IPS-NIHi7 (cell line): ENCODE measurements around the gene EIPR1.
"Not testable (repeated sequence)": the region's sequence is repeated elsewhere in the genome, so short reads cannot be mapped to it uniquely, and the experiment has no call there.

ENCODE experiments used
- DNase-seq: peaks from one replicate; pipeline ENCODE4 v3.0.0; 2012; ENCODE audit warnings: mixed read lengths; ENCODE audit errors: extremely low spot score

EIPR1 gene

DNA sequence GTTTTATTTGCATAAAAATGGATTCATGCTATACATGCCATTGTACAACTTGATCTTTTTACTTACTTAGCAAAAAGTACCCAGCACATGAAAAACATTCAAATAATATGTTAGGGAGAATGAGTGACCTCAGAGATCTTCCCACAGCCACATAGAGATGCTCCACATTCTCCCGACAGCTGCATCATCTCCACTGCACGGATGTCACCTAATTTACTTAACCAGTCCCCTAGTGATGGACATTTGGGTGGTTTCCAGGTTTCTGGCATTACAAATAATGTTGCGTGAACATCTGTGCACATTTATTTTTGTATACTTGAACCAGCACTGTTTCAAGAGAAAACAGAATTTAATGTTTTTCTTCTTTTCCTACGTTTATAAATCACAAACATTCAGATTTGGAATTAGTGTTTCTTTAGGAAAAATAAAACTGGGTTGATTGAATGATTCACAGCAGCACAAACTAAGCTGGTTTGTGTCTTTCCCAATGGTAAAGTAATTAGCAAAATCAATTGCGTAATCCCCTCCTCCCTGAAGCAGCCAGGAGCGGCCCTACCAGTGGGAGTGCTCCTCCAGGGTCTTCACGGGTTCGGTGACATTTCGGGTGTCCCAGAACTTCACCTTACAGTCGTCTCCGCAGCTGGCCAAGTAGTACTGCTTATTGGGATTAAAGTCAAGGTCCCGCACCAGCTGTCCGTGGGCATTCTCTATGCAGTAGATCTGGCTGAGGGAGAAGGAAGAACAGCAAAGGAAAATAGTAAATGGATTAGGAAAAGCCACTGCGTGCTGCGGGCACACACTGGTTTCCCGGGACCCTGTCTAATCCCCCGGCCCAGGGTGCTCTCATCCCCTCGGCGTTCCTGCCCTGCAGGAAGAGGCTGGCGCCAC is 183.9 kb downstream of the EIPR1 start:
- DNase-seq, result no peak

GRCh38 chr2:3192920-3193319 is 184.7 kb downstream of the EIPR1 start:
- DNase-seq, result no peak

GRCh38 chr2:3192281-3192818 is 185.3 kb downstream of the EIPR1 start:
- DNase-seq, result no peak

DNA sequence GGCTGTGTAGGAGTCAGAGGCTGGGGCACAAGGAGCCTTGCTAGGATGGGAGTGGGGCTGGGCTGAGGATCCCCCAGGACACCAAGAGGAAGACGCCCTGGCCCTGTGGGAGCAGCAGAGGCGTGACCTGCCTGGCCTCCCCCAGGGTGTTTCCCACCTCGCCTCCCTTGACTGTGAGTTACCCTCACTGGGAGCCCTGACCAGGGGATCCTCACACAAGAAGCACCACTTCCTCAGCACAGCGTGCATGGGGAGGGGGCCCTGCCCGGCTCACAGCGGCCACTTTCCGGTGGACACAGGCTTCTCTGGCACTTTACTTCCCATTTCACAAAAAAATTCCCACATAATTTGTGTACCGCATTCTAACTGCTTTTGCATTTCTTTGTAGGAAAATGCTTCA is 187.7 kb downstream of the EIPR1 start:
- DNase-seq, result no peak

DNA sequence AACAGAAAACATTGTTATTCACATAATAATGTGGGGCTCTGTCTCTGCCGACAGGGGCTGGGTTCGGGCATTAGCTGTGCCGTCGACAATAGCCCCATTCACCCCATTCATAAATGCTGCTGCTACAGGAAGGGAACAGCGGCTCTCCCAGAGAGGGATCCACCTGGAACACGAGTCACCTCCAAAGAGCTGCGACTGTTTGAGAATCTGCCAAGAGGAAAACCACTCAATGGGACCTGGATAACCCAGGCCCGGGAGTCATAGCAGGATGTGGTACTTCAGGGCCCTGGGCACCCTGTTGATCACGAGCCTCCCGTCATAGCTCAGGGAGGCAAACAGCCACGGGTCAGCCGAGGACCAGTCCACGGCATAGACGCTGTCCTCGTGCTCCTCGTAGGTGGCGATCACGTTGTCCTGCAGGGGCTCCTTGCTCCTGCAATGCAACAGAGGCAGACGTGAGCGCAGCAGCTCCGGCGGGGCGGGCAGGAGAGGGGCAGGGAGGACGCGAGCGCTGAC is 188.5 kb downstream of the EIPR1 start:
- DNase-seq, result no peak

- no peak for DNase-seq
Observed at GRCh38 chr2:3188405-3188946, 189.1 kb downstream of the EIPR1 start.

DNA sequence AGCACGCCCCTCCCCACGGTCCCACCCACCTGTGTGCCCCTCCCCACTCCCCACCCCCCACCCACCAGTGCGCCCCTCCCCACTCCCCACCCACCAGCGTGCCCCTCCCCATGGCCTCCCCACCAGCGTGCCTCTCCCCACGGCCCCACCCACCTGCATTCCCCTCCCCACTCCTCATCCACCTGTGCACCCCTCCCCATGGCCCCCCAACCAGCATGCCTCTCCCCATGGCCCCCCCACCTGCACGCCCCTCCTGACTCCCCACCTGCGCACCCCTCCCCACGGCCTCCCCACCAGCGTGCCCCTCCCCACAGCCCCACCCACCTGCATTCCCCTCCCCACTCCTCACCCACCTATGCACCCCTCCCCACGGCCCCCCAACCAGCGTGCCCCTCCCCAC is 190.2 kb downstream of the EIPR1 start:
- DNase-seq, result no peak

GRCh38 chr2:3186766-3187165 is 190.9 kb downstream of the EIPR1 start:
- no peak for DNase-seq

DNA sequence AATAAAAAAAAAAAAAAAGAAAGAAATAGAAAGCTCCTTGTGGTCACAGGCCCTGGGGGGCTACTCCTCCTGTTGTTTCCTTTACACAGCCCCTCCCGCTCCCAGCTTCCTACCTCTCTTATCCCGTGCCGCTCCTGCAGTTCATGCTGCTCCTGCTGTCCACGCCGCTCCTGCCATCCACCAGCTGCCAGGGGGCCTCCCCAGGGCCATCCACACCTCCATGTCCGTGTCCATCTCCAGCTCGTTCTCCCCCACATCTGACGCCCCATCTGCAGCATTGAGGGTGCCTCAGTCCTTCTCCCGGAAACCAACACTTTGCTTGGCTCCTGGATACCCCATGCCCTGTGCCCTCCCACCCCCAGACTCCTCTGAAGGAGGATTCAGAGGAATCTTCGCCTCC is 191.7 kb downstream of the EIPR1 start:
- DNase-seq, result no peak

DNA sequence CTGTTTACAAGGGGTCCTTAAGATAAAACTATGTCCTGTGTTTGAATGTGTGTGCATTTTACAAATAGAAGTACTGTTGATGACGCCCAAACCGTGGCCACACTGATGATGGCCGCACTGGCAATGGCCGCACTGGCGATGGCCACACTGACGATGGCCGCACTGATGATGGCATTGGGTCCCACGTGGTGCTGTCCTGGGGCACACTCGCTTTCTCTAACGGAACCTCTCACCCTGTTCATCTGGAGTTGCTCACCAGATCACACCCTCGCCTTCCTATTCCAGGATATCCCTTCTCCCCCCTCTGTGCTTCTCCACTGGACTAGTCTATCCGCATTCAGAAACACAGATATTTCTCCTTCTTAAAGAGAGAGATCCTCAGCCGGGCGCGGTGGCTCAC is 192.4 kb downstream of the EIPR1 start:
- no peak for DNase-seq

- DNase-seq, result no peak
Observed at GRCh38 chr2:3184167-3184566, 193.5 kb downstream of the EIPR1 start.

GRCh38 chr2:3183766-3184165 is 193.9 kb downstream of the EIPR1 start:
- DNase-seq, result no peak

GRCh38 chr2:3182848-3183247 is 194.8 kb downstream of the EIPR1 start:
- no peak for DNase-seq

DNA sequence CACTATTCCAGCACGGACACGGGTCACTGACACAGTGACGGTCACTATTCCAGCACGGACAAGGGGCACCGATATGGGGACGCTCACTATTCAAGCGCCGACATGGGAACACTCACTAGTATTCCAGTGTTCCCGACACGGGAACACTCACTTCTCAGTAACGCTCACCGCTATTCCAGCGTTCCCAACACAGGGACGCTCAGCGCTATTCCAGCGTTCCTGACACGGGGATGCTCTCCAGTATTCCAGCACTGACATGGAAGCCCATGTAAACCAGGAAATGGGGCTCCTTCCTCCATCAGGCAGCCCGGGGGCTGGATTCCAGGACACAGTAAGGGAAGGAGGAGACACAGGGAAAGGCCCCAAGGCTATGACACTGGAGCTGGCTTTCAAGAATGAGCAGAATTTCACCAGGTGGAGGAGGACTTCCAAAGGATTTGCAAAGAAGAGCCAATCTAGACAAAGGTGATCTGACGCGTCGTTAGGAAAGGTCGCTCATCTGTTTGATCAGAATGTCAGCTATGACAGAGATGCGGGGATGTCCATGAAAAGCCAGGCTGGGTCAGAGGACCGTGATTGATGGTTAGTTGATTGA is 196.1 kb downstream of the EIPR1 start:
- DNase-seq, result no peak

DNA sequence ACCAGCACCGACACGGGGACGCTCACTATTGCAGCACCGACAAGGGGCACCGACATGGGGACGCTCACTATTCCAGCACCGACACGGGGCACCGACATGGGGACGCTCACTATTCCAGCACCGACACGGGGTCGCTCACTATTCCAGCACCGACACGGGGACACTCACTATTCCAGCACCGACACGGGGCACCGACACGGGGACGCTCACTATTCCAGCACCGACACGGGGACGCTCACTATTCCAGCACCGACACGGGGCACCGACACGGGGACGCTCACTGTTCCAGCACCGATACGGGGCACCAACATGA is 196.8 kb downstream of the EIPR1 start:
- DNase-seq, result not testable (repeated sequence)

- DNase-seq, result no peak
Observed at GRCh38 chr2:3180082-3180908, 197.3 kb downstream of the EIPR1 start.

- no peak for DNase-seq
Observed at GRCh38 chr2:3179626-3180025, 198.0 kb downstream of the EIPR1 start.

- DNase-seq, result peak; percentile 75
Observed at GRCh38 chr2:3179208-3179607, 198.4 kb downstream of the EIPR1 start.

DNA sequence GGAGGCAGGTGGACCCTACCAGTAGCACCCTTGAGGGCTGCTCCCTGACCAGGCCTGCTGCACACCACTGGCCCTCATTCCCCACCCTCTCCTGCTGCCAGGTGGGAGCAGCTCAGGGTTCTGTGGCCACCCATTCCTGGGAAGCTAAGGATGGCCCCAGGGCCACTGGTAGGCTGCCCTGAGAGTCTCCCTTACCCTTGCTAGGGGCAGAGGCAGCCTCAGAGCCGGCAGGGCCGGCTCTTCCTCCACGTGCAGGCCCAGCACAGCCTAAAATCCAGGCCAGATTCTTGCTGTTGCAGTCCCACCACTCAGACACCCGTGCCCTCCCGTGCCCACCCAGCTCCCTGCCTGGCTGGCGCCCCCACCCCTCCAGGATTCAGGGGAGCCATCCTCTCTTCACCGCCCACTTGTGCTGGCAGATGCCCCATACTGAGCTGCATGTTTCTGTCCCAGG is 199.0 kb downstream of the EIPR1 start:
- DNase-seq, result no peak

- DNase-seq, result no peak
Observed at GRCh38 chr2:3177891-3178577, 199.6 kb downstream of the EIPR1 start.

DNA sequence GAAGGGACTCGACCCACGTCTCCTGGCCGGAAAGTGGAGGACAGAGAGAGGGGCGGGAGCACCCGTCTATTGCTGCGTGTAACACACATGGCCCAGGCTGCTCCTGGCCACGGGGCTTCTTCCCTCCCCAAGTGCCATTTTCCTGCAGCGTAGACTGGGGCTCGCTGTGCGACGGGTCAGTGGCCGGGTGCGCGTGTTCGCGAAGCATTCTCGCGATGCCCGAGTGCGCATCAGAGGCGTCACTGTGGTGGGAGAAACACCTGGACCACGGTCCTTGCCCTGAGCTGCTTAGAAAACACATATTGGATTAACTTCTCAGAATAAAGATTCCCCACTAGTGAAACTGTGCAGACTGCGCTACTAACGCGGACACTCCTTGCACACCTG is 200.8 kb downstream of the EIPR1 start:
- DNase-seq, result no peak
